NCI-H446 (cell line): Measurements from ENCODE around the gene C21orf58.

Source experiments
- DNase-seq, 2 experiments: peaks; one replicate each; lab custom pipeline; 2025; lab: John Stamatoyannopoulos, UW

Gene C21orf58

DNA sequence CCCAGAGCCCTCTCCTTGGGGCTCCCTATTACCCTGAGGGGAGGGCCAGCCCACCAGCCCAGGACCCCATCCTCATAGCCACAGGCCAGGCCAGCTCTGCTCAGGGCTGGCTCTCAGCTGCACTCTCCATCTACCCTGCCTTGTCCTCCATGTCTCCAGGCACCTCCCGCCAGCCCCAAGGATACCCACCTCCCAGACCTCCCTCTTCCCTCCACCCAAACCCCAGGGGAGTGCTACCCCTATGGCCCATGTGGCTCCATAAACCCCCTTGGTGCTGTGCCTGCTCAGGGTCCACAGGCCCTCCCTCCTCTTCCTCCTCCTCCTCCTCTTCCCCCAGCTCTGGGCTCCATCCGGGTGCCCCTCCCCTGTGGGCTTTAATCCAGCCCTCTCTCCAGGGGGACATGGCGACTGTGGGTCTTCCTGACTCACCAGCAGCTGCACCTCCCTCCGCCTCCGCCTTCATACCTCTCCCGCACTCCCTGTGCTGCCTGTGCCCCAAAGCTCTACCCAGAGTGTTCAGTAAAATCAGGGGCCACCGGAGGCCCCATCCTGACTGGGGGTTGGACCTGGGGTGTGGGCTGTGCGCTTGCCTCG lies 28.4 kb downstream of the C21orf58 start:
- no peak for DNase-seq

DNA sequence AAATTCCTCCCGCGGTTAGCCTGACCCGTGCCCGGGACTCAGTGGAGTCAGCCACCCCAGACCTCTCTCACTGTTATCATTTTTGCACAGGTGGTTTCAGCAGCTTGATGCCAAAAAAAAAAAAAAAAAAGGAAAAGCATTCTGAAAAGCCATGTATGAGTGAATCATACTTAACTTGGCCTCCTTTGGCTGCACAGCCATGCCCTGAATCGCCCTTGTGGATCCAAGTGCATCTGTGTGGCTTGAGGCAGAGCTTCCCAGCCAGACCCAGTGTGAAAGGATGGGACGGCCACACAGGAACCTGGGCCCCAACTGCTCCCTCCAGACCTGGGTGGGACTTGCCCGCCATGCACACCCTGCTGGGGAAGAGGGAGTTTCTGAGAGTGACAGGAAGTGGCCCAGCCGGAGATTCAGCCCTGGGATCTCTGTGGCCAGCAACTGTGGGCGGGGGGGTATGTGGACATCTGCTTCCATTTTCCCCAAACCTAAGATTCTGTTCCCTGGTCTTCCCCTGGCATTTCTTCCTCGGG lies 29.0 kb downstream of the C21orf58 start:
- DNase-seq: no peak

DNA sequence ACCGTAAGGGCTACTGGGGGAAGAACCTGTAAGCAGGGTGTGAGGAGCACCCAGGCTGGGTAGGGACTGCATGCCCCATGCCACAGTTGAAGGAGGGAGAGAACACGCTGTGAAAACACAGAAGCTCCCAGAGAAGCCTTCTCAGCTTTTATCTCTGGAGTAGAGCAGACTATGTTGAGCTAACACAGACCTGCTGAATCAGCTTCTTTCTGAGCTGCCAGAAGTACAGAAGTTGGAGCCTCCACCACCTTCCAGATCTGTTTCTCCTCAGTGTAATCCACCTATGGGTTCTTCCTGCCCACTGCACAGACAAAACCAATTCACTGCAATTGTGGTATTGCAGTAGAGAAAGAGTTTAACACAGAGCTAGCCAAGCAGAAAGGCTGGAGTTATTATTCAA lies 32.1 kb downstream of the C21orf58 start:
- no peak for DNase-seq

DNA sequence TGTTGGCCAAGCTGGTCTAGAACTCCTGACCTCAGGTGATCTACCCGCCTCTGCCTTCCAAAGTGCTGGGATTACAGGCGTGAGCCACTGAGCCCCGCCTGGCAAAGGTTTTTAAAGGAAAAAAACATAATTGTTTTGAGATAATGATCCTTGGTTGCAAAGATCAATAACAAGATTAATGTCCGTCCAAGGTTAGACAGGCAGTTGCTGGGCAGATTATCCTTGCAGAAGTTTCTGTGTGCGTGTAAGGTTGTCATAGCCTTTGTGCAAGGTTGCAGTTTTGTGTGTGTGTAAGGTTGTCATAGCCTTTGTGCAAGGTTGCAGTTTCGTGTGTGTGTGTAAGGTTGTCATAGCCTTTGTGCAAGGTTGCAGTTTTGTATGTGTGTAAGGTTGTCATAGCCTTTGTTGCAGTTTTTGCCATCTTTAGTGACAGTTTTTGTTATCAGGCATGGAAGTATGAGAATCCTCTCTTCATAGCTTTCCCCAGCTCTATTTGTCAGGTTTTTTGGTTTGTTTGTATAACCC lies 34.0 kb downstream of the C21orf58 start:
- no peak for DNase-seq

DNA sequence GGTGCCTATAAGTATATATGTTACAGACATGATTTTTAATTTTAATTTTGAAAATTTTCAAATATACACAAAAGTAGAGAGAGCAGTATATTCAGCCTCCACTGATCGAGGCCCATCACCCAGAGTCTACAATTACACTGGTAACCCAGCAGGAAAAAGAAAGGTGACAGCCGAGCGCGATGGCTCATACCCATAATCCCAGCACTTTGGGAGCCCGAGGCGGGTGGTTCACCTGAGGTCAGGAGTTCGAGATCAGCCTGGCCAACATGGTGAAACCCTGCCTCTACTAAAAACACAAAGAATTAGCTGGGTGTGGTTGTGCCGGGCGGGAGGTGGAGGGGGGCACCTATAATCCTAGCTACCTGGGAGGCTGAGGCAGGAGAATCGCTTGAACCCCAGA lies 36.1 kb downstream of the C21orf58 start:
- no peak for DNase-seq

DNA sequence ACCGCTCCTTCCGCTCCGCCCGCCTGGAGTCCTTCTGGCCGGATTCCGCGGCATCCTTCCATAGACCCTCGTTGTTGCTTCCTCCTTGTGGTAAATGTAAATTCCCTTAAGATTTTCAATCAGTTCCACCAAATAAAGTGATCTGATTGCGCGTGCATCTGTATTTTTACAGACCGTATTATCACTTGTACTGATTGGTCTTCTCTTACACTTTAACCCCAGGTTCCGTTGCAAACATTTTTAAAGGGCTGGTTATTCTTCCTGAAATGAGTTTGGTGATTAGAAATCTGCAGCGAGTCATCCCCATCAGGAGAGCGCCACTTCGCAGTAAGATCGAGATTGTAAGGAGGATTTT lies 37.0 kb downstream of the C21orf58 start:
- DNase-seq: no peak

DNA sequence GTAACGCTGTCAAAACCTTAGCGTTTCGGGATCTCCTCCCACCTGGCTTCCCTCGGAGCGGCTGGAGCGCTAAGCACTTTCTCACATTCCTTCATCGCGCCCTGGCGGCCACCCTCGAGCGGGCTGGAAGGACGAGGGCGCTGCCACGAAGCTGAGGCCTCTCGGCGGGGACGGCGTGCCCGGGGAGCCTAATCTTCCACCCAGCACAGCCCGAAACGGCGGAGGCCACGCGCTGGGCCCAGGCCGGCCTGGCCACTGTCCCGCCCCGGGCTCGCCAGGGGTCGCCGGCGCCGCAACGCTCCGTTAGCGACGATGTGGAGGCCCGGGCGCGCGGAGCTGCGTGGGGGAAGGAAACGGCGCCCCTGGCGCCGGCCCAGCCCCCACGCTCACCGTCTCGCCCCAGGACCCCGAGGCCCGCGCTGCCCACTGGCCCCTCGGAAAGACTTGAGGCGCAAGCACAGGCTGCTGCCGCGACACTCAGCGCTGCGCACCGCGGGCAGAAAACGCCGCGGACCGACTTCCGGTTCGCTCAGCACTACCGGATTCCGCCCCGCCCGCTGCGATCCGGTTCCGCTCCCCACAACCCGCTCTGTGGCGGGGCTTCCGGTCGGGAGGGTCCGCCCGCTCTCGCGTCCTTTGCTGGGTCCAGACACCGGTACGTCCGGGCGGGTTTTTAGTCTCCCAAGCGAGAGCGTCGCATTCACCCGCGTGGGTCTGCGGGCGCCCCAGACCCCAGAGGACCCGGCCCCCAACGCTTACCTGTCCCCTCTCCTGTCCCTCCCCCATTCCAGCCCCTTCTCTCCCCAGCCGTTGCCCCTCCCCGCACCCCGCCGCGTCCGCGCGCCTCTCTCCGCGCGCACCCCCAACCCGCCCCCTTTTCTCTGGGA lies 37.7 kb downstream of the C21orf58 start, which contains the start of gene YBEY:
YBEY (plus strand) TSS at position 582 of the 887 bp plus-strand sequence. CDS start 572 bp downstream, outside the sequence.
- DNase-seq: peak; percentile 80 to 94

DNA sequence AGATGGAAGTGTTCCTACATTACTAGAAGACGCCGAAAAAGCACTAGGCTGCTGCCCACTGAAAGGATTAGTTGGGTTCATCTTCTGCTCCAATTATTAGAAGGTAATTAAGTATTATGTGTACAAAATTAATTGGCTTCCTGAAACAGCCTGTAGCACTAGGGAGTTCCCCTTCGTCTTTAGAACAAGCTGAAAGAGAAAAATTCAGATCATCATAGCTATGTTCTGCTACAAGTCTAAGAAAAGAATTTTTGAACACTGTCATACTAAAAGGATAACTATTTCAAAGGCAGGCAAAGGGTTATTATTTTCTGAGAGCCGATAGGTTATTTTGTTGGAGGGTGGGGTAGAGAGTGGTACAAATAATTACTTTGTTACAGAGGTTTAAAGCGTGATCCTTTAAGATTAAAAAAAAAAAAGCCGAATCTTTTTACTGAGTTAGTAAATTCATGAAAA lies 38.4 kb downstream of the C21orf58 start, which contains the start of gene MCM3AP:
MCM3AP (minus strand) TSS at position 406 of the 456 bp plus-strand sequence; CDS start at position 81, 325 bp downstream.
- no peak for DNase-seq

DNA sequence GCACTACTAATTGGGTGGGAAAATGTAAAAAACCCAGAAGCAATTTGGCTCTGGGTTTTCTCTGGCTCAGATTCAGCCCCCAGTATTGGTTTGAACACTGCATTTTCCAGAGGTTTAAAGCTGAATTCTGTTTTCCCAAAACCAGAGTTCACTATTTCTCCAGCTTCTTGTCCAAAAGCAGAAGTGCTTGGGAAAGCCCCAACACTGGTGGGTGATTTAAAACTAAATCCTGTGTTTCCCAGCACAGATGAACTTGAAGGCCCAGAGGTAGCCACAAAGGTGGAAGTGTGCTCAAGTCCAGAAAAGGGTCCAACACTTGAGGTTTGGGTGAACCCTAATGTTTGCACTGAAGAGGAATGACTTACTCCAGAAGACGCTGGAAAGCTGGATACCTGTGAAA lies 38.9 kb downstream of the C21orf58 start:
- DNase-seq: no peak

DNA sequence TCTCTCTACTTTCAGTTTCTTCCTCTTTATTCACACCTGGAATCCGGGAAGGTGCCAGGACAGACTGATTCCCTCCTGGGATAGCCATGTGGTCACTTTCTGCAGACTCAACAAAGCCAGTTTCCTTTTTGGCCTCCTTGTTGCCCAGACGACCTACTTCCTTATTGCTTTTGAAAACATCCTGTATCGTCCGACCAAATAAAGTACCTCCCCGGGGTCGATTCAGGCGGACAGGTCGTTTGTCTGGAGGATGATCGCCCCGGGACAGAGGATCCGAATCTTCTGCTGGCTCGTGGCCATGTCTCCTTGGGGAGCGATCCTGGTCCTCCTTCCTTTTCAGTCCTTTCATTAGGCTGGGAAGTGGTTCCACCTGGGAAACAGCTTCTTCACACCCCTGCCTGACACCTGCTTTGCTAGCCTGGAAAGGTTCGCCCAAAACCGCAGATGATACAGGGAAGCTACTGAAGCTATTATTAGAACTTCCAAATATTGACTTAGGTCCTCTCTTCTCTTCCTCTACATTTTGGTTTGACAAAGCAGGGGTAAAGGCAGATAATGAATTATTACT lies 39.5 kb downstream of the C21orf58 start:
- DNase-seq: no peak

DNA sequence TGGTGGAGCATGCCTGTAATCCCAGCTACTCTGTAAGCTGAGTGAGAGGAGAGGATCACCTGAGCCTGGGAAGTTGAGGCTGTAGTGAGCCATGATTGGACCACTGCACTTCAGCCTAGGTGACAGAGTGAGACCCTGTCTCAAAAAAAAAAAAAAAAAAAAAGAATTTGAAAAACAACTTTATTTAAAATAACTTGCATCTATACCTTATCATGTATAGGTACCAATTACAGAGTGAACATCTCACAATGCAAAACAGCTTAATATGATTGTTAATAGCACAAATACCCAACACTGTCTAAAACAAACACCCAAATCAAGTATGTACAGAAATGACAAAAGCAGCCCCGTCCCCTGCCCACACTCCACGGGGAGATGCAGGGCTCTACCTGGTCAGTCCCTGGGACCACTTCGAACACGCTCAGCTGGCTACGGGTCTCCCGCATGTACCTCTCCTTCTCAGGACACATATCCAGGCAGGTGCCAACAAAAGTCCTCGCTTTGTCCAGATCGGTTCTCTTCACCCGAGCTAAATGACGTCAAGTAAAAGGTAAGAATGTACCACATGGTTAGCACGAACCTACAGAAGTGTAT lies 48.8 kb downstream of the C21orf58 start:
- no peak for DNase-seq

DNA sequence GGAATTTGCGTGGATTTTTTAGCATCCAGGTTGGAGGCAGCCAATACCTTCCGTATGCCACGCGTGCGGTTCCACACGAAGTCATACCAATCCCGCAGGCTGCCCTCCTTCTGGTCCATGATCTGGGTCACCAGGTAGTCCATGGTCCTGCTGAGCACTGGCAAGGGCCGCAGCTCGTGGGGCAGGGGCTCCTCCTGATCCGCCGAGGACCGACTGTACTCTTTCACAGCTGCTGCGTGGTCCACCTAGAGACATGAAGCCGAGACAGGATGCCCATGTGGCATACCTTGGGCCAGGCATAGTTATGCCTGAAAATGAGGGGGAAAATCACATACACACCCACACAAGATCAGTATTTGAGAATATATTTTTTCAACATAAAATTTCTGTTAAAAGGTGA lies 50.3 kb downstream of the C21orf58 start:
- DNase-seq: no peak

DNA sequence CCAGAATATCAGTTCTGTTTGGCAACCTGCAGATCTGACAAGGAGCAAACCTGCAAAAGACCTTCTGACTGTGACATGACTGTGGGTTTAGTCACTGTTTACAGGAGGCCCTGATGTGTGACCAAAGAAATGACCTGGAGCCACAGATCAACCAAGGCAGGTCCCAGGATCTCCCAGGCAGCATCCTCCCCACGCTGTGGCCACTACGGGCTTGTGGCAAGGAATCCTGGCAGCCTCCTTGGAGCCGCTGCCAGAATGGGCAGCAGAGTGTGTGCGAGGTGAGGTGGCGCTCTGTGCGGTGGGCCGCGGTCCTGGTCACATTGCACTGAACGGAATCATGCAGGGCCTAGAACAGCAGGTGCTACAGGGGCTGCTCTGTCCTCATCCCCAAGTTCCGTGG lies 54.2 kb downstream of the C21orf58 start:
- no peak for DNase-seq

DNA sequence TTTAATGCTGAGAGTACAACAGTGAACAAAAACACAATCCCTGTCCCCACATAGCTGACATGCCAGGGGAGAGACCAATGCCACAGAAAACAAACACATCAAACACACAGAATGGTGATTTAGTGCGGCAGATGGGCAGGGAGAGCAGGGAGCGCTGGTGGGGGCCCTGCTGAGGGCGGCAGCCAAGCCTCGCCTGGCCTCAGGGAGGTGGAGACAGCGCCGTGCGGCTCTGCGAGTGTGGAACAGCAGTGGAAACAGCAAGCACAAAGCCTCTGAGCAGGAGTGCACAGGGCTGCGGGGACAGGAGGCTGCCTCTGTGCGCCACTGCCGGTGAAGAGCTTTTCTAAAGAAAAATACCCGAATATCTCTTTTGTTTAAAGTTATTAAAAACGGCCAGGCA lies 55.3 kb downstream of the C21orf58 start:
- no peak for DNase-seq

DNA sequence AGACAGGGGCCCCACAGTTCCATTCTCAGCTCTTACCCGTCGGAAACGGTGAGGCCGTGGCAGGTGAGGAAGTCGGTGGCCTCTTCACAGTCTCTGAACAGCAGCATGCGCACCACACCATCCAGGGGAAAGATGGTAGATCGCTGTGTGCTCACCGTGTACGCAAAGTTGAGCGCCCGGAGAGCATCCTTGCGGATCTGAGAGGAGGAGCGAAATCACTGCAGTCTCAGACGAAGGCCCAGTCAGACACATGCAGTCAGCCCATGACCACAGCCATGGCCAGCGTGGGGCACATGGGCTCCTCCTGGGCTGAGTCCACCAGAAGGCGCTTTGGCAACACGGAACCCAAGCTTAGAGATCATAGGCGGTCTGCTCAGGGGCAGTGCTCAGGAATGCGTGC lies 56.7 kb downstream of the C21orf58 start:
- no peak for DNase-seq

DNA sequence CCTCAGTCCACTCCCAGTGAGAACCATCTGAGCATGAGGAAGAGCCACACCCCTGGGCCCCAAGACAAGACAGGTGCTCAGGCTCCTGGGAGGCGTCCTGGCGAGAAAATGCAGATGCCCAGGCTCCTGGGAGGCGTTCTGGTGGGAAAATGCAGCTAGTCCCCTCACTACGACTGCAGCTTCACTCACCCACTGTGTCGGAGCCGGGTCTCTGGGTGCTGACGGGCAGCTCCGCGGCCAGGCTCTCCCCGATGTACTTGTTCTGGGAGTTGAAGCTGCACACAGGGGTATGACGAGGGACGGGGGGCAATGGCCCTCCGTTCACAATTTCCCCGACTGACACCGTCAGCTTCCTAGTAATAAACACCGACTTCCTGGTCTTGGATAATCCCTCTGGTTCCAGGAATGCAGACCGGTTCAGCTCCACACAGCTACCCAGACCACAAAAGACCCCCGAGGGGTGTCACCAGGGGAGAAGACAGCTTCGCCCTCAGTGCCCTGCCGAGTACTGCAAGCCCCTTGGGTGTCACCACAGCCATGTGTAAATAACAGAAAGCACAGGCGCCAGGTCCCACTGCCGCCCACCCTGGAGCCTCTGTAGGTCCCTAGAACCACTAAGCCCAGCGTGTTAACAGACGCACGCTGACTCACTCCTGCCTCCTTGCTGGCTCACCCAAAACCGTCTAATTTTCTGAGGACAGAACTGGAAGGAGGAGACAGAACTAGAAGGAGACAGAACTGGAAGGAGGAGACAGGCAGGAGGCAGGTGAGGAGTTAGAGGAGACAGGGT lies 57.7 kb downstream of the C21orf58 start:
- no peak for DNase-seq

DNA sequence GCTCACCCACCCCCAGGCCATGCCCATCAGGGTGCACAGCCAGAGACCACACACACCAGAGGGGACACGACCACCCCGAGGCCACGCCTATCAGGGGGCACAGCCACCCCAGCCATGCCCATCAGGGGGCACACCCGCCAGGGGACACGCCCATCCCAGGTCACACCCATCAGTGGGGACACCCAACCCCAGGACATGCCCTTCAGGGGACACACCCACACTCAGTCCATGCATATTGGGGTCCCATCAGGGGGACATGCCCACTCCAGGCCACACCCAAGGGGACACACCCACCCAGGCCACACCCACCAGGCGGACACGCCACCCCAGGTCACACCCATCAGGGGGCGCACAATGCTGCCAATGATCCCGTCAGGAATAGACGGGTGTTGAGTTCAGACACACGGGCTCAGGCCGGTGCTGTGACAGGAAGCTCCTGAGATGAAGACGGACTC lies 59.0 kb downstream of the C21orf58 start:
- no peak for DNase-seq

DNA sequence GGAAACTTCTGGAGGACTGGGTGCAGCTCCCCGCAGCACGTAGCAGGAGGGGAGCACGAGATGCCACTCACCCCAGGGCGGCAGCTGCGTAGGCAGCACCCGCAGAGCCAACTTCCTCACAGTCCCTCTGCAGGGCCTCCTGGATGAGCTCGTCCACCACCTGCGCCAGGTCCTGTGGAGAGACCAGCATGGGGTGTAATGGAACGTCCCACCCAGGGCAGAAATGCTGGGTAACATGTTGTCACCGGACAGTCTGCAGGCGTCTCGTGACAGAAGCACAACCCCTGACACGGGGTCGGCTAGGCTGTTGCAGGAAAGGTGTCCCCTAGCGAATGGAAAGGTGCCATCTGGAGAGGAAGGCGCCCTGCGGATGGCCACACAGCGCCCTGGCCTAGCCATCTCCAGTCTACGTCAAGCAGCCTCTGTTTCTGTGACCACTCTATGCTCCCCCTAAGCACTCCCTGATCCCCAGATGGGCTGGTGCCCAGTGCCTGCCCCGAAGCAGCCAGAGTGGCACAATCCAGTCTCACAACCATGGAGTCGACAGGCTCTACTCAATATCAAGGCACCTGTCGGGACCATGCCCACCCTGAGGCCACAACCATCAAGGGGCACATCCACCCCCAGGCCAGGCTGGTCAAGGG lies 59.5 kb downstream of the C21orf58 start:
- DNase-seq: no peak

DNA sequence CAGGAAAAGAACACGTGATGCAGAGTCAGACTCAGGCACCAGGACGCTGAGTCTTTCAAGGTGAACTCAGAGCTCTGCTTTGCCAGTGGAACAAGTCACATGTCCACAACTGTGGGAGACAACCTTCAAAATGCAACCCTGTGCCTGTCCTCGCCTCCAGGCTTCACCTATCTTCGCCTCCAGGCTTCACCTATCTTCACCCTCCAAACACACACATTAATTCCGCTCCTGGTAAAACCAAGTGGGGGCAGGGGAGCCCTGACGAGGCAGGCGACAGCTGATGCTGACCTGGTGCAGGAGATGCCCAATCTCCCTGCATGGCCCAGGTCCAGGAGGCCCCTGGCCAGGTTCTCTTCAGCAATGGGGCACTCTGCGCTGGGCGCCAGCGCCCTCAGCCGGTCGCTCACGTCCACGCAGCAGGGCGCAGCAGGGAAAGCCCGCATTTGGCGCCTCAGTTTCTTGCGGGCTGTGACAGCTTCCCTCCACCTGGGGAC lies 67.1 kb downstream of the C21orf58 start:
- DNase-seq: no peak

DNA sequence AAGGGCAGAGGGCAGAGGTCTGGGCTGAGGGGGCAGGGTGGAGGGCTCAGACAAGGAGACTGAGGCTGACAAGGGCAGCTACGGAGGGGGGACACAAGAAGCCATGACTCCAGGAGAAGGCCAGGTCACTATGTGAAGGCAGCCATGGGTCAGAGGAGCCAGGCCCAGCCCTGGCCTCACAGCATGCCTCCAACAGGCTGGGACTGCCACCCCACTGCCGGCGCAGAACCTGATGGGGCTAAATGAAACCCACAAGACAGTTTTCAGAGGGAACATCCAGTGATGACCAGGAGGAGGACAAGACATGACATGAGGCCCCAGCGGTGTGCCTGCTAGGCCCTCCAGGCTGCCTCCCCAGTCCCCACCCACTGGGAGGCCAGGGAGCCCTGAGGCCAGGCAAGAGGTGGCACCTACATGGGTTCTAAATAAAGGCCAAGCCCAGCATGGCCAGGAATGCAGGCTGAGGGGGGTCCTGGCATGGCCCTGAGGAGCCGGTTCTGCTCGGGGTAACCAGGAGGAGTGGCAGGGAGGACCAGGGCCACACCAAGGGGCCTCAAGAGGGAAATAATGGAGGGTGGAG lies 67.8 kb downstream of the C21orf58 start:
- DNase-seq: no peak
